GM18511 (cell line): Measurements from ENCODE around the gene FXYD3.
"Not testable (repeated sequence)": the region's sequence is repeated elsewhere in the genome, so short reads cannot be mapped to it uniquely, and the experiment has no call there.

Experiments
- ATAC-seq: cut with Tn5 transposase; IDR thresholded peaks from one replicate; pipeline ENCODE4 v1.9.1; 2021; ENCODE audit warnings: mild to moderate bottlenecking, moderate library complexity; ENCODE audit not compliant: unreplicated experiment

Gene FXYD3

DNA sequence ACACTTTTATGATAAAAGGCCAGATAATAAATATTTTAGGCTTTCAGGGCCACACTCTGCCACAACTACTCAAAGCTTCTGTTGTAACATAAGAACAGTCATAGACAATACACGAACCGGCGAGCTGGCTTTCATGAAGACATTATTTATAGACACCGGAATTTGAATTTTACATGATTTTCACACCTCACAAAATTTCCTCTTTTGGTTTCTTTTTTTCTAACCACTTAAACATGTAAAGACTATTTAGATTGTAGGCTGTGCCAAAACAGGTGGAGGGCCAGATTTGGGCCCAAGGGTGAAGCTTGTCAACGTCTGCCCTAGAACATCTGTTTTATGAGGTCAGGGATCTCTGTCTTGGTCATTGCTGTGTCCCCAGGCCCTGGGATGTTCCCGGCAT, 29.7 kb upstream of the FXYD3 start:
- peak; percentile 77 for ATAC-seq

DNA sequence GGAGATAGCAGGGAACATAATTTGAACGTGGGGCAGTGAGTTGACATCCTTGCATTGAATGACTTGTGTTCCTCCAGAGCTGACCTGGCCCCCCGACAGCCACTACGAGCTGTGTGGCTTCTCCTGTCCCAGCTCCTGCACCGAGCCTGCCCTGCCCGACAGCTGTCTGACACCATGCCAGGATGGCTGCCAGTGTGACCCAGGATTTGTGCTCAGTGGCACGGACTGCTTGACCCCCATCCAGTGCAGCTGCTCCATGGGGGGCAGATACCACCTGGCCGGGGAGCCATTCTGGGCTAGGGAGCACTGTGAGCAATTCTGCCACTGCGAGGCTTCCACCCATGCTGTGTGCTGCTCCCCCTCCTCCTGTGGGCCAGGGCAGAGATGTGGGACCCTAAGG, 29.2 kb upstream of the FXYD3 start:
- no peak for ATAC-seq

DNA sequence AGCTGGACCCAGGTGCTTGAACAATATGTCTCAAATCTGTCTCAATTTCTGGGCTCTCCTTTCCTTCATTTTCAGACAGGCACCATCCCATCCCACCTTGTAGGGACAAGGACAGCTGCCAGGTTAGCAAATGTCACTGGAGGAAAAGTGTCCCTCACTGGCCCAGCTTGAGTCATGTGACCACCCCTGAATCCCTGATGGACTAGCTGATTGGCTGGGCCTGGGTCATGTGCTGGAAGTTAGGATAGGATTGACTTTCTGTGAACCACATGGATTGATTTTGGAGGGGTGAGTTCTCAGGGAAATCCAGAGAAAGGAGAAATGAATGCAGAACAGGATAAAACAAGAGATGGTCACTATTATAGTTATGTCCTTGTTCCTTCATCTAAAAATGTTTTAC, 28.2 kb upstream of the FXYD3 start:
- ATAC-seq = no peak

DNA sequence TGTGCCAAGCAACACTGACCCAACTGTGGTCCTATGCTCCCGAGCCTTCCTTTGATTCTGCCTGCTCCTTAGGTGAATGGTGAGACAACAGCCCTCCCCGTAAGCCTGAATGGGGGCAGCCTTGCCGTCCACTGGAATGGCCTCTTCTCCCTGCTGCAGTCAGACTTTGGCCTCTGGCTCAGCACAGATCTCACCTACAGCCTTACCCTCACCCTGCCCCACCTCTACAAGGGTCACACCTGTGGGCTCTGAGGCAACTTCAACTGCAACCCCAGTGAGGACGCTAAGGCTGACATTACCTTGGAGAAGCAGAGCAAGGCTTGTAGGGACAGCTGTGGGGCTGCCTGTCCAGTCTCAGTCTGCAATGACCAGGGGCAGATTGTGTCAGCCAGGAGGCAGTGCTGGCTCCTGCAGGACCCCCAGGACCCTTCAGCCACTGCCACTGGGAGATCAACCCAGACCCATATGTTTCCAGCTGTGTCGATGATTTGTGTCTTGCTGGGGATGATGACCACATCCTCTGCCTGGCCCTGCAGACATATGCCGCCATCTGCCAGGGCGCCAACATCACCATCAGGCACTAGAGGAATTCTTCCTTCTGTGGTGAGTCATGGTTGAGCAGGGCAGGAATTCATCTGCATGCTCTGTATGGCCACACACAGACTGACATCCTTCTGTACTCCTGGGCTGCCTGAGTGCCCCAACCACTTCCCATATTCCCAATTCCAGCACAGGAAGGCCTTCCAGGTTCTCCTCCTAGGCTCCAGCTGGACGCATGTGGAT, 27.3 kb upstream of the FXYD3 start:
- ATAC-seq = no peak

DNA sequence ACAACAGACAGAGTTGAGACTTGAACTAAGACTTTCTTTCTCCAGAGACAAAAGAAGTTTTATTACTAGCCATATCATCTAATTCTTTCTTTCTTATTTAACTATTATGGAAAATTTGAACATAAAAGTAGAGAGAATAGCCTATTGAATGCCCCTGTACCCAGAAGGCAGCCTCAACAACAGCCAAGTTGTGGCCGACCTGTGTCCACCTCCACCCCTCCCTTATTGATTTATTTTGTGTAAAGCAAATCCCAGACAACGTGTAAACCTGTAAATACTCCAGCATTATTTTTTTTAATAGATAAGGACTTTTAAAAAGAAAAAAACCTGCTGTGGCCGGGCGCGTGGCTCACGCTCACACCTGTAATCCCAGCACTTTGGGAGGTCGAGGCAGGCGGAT, 26.1 kb upstream of the FXYD3 start:
- no peak for ATAC-seq

DNA sequence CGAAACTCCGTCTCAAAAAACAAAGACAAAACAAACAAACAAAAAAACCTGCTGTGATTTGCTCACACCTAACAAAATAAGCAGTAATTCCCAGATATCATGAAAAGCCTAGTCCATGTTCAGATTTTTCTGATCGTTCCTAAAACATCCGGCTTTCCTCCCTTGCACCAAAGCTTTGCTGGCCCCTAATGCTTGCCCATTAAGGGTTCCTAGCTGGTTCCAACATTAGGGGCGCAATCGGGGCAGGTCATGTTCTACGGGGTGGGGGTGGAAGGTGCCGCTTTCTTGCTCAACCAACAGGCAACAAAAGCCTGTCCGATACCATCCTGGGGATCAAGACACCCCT, 25.5 kb upstream of the FXYD3 start:
- ATAC-seq = no peak

DNA sequence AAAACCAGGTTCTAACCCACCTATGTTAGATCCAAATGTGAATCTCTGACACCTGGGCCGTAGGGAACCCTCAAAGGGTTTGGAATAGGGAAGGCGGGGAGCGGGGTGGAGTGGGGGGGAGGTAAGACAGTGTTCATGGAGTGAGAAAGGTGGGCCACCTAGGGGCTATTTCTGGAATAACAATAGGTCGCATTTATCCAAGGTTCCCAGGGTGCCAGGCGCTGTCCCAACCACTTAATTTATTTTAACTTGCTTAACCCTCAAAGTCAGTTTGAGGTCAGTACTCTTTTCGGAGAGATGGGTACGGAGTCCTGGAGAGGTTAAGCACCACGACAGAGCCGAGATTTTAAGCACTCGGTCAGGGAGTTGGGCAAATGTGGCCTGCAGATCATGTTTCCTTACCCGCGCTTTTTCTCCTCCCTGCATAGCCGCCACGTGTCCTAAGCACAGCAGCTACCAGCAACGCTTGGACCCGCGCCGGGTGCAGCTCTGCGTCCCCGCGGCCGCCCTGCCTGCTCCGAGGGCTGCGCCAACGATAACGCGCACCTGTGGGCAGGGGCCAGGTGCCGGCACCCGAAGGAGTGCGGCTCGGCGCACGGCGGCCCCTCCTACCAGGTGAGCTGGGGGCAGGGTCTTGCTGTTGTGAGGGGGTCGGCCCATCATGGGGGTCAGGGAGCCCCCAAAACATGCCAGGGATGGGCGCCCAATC, 25.0 kb upstream of the FXYD3 start:
- no peak for ATAC-seq

DNA sequence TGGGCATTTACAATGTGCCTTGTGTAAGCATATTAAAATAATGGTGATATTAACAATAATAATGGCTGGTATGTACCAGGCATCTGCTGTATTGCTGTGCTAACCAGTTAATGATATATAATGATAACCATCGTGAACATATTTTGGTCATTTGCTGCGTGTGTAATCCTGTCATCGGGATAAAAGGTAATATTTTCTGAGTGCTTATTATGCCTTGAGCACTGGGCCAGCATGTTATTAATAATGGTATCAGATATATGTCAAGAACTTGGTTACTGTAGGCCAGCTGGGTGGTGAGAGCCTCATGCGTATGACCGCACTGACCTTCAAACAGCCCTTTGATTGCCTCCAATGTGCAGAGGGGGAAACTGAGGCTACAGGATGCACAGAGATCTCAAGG, 22.2 kb upstream of the FXYD3 start:
- no peak for ATAC-seq

DNA sequence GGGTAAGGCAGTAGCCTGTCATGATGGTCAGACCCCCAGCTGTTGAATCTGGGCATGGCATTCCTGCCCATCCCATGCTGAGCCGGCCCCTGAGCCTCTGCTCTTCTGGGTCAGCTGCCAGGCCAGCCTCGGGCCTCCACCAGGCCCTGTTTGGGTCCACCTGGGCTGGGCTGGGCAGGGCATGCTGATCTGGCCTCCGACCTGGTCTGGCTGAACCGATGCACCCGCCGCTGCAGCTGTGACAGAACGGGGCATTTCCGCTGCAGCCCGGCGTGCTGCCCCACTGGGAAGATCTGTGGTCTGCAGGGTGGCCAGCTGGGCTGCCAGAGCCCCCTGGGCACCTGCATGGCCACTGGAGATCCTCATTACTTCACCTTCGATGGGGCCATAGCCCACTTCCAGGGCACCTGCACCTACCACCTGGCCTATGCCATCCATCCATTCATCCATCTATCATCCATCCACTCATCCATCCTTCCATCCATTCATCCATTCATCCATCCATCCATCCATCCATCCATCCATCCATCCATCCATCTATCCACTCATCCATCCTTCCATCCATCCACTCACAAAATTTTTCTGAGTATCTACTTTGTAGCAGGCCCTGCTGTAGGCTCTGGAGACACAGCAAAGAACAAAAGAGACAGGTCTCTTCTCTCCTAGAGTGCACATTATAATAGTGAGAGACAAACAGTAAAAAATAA, 21.5 kb upstream of the FXYD3 start:
- ATAC-seq = no peak

DNA sequence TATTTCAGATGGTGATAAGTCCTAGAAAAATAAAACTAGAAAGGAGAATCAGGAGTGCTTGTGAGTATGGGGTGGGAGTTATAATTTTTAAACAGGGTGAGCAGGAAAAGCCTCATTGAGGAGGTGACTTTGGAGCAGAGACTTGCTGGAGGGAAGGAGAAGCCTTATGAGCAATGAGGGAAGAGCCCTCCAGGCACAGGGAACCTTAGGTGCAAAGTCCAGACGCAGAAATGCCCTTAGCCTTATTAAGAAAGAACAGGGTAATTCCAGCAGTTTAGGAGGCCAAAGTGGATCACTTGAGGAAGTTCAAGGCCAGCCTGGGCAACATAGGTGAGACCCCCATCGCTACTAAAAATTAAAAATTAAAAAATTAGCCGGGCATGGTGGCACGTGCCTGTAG, 21.0 kb upstream of the FXYD3 start:
- ATAC-seq = no peak

DNA sequence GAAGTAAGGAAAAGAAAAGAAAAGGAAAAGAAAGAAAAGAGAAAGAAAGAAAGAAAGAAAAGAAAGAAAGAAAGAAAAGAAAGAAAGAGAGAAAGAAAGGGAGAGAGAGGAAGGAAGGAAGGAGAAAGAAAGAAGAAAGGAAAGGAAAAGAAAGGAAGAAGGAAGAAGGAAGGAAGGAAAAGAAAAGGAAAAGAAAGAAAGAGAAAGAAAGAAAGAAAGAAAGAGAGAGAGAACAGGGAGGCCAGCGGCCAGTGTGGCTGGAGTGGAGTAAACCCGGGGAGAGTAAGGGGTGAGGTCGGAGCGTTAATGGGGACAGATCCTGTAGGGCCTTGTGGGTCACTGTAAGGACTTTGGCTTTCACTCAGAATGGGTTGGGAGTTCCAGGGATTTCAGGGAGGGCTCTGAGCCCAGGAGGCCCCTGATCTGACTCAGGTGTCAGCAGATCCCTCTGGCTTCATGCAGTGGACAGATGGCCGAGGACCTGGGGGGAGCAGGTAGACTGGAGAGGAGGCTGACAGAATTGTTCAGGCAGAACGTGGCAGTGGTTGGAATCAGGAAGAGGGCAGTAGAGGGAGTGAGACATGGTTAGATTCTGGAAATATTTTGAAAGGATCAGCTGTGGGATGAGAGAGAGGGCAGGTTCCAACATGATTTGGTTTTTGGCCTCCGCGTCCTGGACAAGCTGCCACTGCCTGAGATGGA, 19.8 kb upstream of the FXYD3 start:
- no peak for ATAC-seq

DNA sequence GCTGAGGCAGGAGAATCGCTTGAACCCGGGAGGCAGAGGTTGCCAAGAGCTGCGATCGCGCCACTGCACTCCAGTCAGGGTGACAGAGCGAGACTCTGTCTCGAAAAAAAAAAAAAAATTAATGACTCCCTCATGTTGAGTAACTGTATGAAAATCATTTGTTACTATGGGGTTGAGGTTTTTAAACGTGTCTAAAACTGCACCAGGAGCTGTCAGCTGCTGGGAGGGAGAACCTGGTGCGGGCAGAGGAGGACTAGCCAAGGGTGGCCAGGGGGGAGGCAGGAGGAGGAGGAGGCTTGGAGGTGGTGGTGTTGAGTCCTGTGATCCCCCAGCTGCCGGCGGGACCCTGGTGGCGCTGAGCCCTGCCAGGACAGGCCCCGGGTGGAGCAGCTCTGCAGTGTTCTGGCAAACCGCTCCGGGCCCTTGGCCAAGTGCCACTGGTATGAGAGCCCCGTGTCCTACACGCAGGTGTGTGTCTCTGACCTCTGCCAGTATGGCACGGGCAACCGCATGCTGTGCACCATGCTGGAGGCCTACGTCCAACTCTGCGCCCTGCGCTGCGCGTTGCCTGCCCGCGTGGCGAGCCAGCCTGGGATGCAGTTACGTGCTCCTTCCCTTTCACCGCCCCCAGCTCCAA, 17.1 kb upstream of the FXYD3 start:
- no peak for ATAC-seq

DNA sequence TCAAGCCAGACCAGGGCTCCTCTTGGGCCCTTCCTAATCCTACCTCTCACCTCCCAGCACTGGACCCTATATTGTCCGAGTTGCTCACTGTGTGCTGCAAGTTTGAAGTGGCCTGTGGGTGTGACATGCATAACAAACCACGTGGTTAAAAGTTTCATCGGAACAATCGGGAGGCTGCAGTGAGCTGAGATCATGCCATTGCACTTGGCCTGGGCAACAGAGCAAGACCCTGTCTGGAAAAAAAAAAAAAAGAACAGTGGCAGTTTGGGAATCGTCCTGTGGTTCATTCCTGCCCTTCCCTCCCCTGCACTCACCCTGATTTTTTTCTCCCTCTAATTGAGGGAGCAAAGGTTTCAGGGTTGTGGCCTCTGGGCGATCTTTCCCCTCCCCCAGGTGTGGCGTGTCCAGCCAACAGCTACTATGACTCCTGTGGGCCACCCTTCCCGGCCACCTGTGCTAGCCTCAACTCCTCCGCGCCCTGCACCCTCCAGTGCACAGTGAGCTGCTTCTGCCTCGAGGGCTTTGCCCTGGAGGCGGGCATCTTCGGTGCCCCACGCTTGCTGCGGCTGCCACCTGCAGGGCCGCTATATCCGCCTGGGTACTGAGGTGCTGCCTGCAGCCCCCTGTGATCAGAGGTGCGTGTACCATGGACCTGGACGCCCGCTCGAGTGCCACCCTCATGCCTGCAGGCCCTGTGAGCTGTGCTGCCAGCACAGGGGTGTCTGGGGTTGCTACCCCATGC, 16.3 kb upstream of the FXYD3 start:
- ATAC-seq = no peak

DNA sequence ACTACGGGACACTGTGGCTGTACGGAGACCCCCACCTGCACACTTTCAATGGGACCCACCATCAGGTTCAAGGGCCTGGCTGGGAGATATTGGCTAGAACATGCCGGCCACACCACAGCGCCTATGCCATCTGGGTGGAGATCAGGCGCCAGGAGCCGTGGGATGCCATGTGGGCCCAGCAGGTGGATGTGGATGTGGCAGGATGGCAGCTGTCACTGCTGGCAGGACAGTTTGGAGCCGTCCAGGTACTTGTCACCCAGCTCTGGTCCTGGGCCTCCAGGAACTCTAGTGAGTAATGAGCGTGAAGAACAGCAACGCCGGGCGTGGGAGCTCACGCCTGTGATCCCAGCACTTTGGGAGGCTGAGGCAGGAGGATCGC, 15.7 kb upstream of the FXYD3 start:
- no peak for ATAC-seq

DNA sequence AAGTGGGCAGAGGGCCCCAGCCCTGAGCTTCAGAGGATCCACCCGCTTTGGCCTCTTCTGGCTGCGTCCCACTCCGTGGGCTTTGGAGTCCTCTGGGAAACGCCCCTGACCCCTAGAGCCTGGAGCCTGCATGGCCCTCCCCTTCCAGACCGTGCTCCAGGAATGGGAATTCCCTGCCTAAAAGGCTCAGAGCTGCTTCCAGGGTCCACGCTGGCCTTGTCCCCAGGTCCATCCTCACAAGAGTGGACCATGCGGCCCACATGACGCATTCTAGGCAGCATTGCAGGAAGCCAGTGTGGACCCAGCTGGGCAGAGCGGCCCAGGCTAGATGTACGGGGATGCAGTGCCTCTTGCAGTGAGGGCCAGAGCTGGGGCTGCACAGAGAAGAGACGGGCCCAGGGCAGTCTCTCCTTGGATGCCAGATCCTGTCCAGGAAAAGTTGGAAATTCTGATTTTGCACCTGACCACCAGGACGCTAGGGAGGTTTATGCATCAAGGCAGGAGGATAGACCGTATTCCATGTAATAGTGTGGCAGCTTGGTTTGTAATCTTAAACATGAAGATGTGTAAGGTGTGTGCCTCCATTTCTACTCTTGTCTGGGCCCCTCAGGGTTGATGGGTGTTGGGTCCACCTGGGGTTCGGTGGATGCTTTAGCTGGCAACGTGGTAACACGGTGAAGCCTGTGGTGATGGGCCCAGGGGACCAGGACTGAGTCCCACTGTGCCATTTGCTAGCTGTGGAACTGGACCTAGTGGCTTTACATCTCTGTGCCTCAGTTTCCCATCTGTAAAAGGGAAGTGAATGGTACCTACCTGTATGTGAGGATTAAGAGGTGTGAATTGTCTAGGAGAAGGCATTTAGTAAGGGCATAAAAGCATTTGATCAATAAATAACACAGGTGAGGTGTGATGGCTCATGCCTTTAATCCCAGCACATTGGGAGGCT, 14.8 kb upstream of the FXYD3 start:
- no peak for ATAC-seq

DNA sequence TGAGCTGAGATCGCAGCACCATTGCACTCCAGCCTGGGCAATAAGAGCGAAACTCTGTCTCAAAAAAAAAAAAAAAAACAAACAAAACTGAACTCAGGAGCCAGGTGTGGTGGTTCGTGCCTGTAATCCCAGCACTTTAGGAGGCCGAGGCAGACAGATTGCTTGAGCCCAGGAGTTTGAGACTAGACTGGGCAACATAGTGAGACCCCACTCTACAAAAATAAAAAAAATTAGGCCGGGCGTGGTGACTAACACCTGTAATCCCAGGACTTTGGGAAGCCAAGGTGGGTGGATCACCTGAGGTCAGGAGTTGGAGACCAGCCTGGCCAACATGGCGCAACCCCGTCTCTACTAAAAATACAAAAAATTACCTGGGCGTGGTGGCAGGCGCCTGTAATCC, 13.7 kb upstream of the FXYD3 start:
- not testable (repeated sequence) for ATAC-seq

DNA sequence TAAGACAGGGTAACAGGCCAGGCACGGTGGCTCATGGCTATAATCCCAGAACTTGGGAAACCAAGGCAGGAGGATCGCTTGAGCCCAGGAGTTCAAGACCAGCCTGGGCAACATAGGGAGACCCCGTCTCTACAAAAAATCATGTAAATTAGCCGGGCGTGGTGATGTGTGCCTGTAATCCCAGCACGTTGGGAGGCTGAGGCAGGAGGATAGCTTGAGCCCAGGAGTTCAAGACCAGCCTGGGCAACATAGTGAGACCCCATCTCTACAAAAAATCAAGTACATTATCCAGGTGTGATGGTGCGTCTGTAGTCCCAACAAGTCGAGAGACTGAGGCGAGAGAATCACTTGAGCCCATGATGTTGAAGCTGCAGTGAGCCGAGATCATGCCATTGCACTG, 12.0 kb upstream of the FXYD3 start:
- ATAC-seq = not testable (repeated sequence)

DNA sequence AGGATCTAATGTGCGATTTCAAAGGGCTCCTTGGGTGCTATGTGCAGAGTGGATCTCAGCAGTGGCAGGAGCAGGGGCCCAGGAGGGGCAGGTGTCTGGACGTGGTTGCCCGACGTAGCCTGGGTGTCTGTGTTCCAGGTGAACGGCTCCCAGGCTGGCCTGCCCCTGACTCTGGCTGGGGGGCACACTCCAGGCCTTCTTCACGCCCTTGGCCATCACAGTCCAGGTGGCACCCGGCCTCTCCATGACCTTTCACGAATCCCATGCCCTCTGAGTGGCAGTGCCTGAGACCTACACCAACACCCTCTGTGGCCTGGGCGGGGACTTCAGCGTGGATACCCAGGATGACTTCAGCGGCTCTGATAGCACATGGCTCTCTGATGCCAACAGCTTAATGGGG, 11.3 kb upstream of the FXYD3 start:
- ATAC-seq = no peak

DNA sequence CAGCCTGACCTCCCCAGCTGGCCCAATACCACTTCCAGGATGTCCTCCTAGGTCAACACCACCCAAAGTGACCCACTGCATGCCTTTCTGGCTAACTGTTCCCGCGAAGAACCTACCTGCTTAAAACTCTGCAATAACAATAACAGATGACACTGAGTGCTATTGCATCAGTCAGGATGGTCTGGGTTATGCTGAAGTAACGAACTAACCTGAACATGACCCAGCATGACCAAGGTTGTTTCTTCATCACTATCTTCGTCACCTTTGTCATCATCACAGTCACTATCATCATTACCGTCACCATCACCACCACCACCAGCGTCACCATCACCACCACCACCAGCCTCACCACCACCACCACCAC, 10.6 kb upstream of the FXYD3 start:
- ATAC-seq = no peak
